ENCODE measurements around the gene SUZ12. TPM values are rescaled to one million over a fixed set of nuclear protein-coding genes. Genes with fewer than 3 reads are reported as not detected.
A peak's percentile ranks its signal among the peaks of the same experiment; 100 is the strongest.
"Not testable (repeated sequence)": the region's sequence is repeated elsewhere in the genome, so short reads cannot be mapped to it uniquely, and the experiment has no call there.

The SUZ12 gene
- total RNA-seq, 4 donors from 2014 or later, result 18.6 to 22.3 (median 21.7) TPM

GRCh38 chr17:32021615-32021955 is 84.8 kb downstream of the SUZ12 start:
- no peak overlapping the region for H3K27ac ChIP-seq (replicated peaks in 1 of 4)
- 76% methylated on average over 7 of the region's 7 CpGs for WGBS
- no peaks in the 10 kb centered on the region for H3K27me3 ChIP-seq
- peaks cover 5 to 54% (median 18%) of the 10 kb centered on the region in 4 donors for H3K36me3 ChIP-seq
- intact Hi-C loops (cut with DNase I), result no loop called here
- no peak for DNase-seq (ENCODE audit: extremely low spot score)
- H3K4me3 ChIP-seq, result no peak overlapping the region
- H3K4me1 ChIP-seq, result peaks cover 3 to 9% (median 8%) of the 10 kb centered on the region in 4 donors
- TF ChIP-seq POLR2A (IDR thresholded peaks at IDR 0.05; ENCODE audit: low read depth) (no peak), POLR2AphosphoS5 (IDR thresholded peaks at IDR 0.05) (no peak), CTCF (IDR thresholded peaks at IDR 0.05) (no peak), EP300 (IDR thresholded peaks at IDR 0.05) (no peak)
- H3K9me3 ChIP-seq, result no peaks in the 10 kb centered on the region

GRCh38 chr17:32022554-32022953 is 85.7 kb downstream of the SUZ12 start:
- H3K9me3 ChIP-seq; H3K4me1 ChIP-seq; H3K4me3 ChIP-seq; intact Hi-C loops (cut with DNase I); H3K27me3 ChIP-seq; H3K27ac ChIP-seq (replicated peaks in 1 of 4); DNase-seq (ENCODE audit: extremely low spot score): not testable (repeated sequence)
- H3K36me3 ChIP-seq, result peaks cover 5 to 62% (median 19%) of the 10 kb centered on the region in 4 donors
- 86% methylated on average over 2 of the region's 5 CpGs for WGBS

- DNase-seq (ENCODE audit: extremely low spot score); H3K27ac ChIP-seq (replicated peaks in 1 of 4); H3K9me3 ChIP-seq; intact Hi-C loops (cut with DNase I); H3K4me3 ChIP-seq; H3K27me3 ChIP-seq; H3K4me1 ChIP-seq: not testable (repeated sequence)
- WGBS, result 87% methylated on average over 4 of the region's 4 CpGs
- H3K36me3 ChIP-seq, result peaks cover 0 to 24% (median 4%) of the 10 kb centered on the region in 4 donors
These were observed 90.5 kb downstream of the SUZ12 start for GRCh38 chr17:32027271-32027670.

GRCh38 chr17:32033223-32033622 is 96.4 kb downstream of the SUZ12 start:
- TF ChIP-seq POLR2AphosphoS5 (IDR thresholded peaks at IDR 0.05) (no peak), CTCF (IDR thresholded peaks at IDR 0.05) (no peak), EP300 (IDR thresholded peaks at IDR 0.05) (no peak), POLR2A (IDR thresholded peaks at IDR 0.05; ENCODE audit: low read depth) (no peak)
- peaks cover 19 to 59% (median 38%) of the 10 kb centered on the region in 4 donors for H3K36me3 ChIP-seq
- intact Hi-C loops (cut with DNase I), result no loop called here

GRCh38 chr17:32033812-32034211 is 97.0 kb downstream of the SUZ12 start:
- H3K4me3 ChIP-seq; H3K27me3 ChIP-seq; H3K4me1 ChIP-seq; H3K9me3 ChIP-seq; intact Hi-C loops (cut with DNase I); H3K27ac ChIP-seq (replicated peaks in 1 of 4); DNase-seq (ENCODE audit: extremely low spot score): not testable (repeated sequence)
- WGBS, result 88% methylated on average over 1 of the region's 1 CpG
- peaks cover 23 to 64% (median 43%) of the 10 kb centered on the region in 4 donors for H3K36me3 ChIP-seq

More at GRCh38 chr17:32033223-32033622, 96.4 kb downstream of the SUZ12 start:
- no peaks in the 10 kb centered on the region for H3K27me3 ChIP-seq
- H3K4me3 ChIP-seq, result no peak overlapping the region
- no peak for DNase-seq (ENCODE audit: extremely low spot score)
- no peaks in the 10 kb centered on the region for H3K4me1 ChIP-seq
- no peaks in the 10 kb centered on the region for H3K9me3 ChIP-seq
- 100% methylated on average over 2 of the region's 2 CpGs for WGBS
- H3K27ac ChIP-seq (replicated peaks in 1 of 4), result no peak overlapping the region

GRCh38 chr17:32040246-32040645 is 103.4 kb downstream of the SUZ12 start:
- H3K4me1 ChIP-seq; H3K27ac ChIP-seq (replicated peaks in 1 of 4); H3K27me3 ChIP-seq; intact Hi-C loops (cut with DNase I); H3K9me3 ChIP-seq; H3K4me3 ChIP-seq: not testable (repeated sequence)
- DNase-seq (ENCODE audit: extremely low spot score), result peak; percentile 68
- 94% methylated on average over 17 of the region's 17 CpGs for WGBS
- H3K36me3 ChIP-seq, result peaks cover 26 to 67% (median 58%) of the 10 kb centered on the region in 4 donors

- H3K27me3 ChIP-seq; DNase-seq (ENCODE audit: extremely low spot score); H3K9me3 ChIP-seq; H3K27ac ChIP-seq (replicated peaks in 1 of 4); intact Hi-C loops (cut with DNase I); H3K4me3 ChIP-seq; H3K4me1 ChIP-seq: not testable (repeated sequence)
- WGBS, result 87% methylated on average over 11 of the region's 19 CpGs
- H3K36me3 ChIP-seq, result peaks cover 20 to 61% (median 48%) of the 10 kb centered on the region in 4 donors
These were observed 104.6 kb downstream of the SUZ12 start for GRCh38 chr17:32041306-32041875.

GRCh38 chr17:32042266-32042665 is 105.5 kb downstream of the SUZ12 start:
- H3K36me3 ChIP-seq, result peaks cover 20 to 52% (median 40%) of the 10 kb centered on the region in 4 donors
- H3K9me3 ChIP-seq; H3K27me3 ChIP-seq; H3K27ac ChIP-seq (replicated peaks in 1 of 4); H3K4me3 ChIP-seq; H3K4me1 ChIP-seq; DNase-seq (ENCODE audit: extremely low spot score); intact Hi-C loops (cut with DNase I): not testable (repeated sequence)
- 94% methylated on average over 5 of the region's 11 CpGs for WGBS

- H3K27ac ChIP-seq (replicated peaks in 1 of 4); H3K27me3 ChIP-seq; H3K4me1 ChIP-seq; H3K4me3 ChIP-seq; intact Hi-C loops (cut with DNase I); DNase-seq (ENCODE audit: extremely low spot score); H3K9me3 ChIP-seq: not testable (repeated sequence)
- H3K36me3 ChIP-seq, result peaks cover 8 to 43% (median 24%) of the 10 kb centered on the region in 4 donors
- WGBS, result 86% methylated on average over 3 of the region's 3 CpGs
These were observed 108.8 kb downstream of the SUZ12 start for GRCh38 chr17:32045611-32046010.

- not testable (repeated sequence) for H3K27me3 ChIP-seq, H3K4me1 ChIP-seq
These were observed 110.9 kb downstream of the SUZ12 start for GRCh38 chr17:32047663-32048062.

More at GRCh38 chr17:32047663-32048062, 110.9 kb downstream of the SUZ12 start:
- 95% methylated on average over 4 of the region's 6 CpGs for WGBS
- peaks cover 8 to 34% (median 10%) of the 10 kb centered on the region in 4 donors for H3K36me3 ChIP-seq
- H3K9me3 ChIP-seq; H3K27ac ChIP-seq (replicated peaks in 1 of 4); H3K4me3 ChIP-seq; DNase-seq (ENCODE audit: extremely low spot score); intact Hi-C loops (cut with DNase I): not testable (repeated sequence)

Measured in esophagus muscularis mucosa (tissue), 4 donors.